ENCODE measurements around the gene KLK14.

The KLK14 gene

GRCh38 chr19:51097166-51097738 is 14.6 kb upstream of the KLK14 start:
- peak; percentile 85 for DNase-seq (ENCODE audit: low spot score)
- in situ Hi-C loops (cut with MboI; ENCODE audit: low sequenced_read_pairs, unreplicated experiment): no loop called here
- TF ChIP-seq CTCF (IDR thresholded peaks at IDR 0.05; ENCODE audit: borderline replicate concordance, control extremely low read depth, extremely low read depth, insufficient read depth, missing control alignments): peak; percentile 70

DNA sequence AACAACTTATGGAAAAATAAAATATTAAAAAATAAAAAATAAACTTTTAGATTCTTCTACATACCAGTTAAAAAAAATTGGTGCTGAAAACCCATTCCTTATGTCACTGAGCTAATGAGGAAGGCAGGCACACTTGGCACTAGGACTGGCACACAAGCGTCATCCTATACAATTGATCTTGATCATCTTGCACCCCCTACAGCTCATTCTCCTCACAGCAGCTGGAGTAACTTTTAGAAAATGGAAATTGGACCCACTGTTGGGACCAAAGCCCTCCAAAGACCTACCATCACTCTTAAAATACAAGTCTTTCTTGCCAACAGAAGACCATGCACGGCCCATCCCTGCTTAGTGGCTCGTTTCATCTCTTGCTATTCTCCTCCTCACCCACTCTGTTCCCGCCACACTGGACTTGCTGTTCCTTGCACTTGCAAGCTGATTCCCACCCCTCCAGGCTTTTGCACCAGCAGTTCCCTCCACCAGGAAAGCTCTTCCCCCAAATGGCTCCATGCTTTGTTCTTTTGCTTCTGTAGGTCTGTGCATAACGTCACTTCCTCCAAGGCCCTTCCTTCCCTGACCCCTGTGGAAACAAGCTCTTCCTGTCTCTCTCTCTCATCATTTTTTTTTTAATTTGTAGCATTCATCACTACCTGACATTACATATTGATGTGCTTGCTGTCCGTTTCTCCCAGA is 13.9 kb upstream of the KLK14 start:
- no peak for TF ChIP-seq CTCF (IDR thresholded peaks at IDR 0.05; ENCODE audit: borderline replicate concordance, control extremely low read depth, extremely low read depth, insufficient read depth, missing control alignments)
- DNase-seq (ENCODE audit: low spot score): no peak
- in situ Hi-C loops (cut with MboI; ENCODE audit: low sequenced_read_pairs, unreplicated experiment): no loop called here

- peak; percentile 47 for TF ChIP-seq CTCF (IDR thresholded peaks at IDR 0.05; ENCODE audit: borderline replicate concordance, control extremely low read depth, extremely low read depth, insufficient read depth, missing control alignments)
- in situ Hi-C loops (cut with MboI; ENCODE audit: low sequenced_read_pairs, unreplicated experiment): no loop called here
- peak; percentile 80 for DNase-seq (ENCODE audit: low spot score)
Observed at GRCh38 chr19:51094696-51095279, 12.1 kb upstream of the KLK14 start.

DNA sequence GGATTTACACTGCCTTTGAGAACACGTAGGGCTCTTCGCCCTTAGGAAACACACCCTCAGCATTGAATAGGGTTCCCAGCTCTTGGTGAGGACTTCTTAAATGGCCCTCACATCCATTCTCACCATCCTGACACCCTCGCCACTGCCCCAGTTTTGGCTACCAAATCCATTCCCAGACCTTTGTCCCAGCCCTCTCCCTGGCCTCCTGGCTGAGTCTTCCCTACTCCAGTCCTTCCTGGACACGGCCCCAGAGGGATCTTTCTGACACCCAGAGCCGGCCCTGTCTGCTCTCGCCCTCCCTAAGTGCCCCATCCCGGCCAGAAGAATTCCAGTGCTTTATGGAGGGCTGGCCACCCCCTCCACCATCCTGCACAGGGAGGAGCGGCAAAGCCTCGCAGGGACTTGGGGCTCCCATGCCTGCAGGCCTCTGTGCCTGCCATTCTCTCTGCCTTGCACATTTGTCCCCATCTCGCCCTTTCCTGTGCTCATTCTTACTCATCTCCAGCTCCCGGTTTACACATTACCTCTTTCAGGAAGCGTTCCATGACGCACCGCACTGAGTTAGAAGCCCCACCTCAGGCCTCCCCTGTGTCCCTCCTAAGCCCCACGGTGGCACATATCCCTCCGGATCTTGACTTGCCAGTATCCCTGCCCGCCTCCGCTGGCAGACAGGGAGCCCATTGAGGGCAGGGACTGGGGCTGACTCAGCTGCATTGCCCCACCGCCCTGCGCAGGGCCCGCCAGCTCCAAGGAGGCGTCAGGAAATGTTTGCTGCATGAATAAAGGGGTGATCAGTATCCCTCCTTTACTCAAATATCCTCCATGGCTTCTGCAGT is 11.0 kb upstream of the KLK14 start:
- DNase-seq (ENCODE audit: low spot score): no peak
- TF ChIP-seq CTCF (IDR thresholded peaks at IDR 0.05; ENCODE audit: borderline replicate concordance, control extremely low read depth, extremely low read depth, insufficient read depth, missing control alignments): no peak
- in situ Hi-C loops (cut with MboI; ENCODE audit: low sequenced_read_pairs, unreplicated experiment): no loop called here

- in situ Hi-C loops (cut with MboI; ENCODE audit: low sequenced_read_pairs, unreplicated experiment): no loop called here
- no peak for DNase-seq (ENCODE audit: low spot score)
- TF ChIP-seq CTCF (IDR thresholded peaks at IDR 0.05; ENCODE audit: borderline replicate concordance, control extremely low read depth, extremely low read depth, insufficient read depth, missing control alignments): no peak
Observed at GRCh38 chr19:51093101-51093500, 10.4 kb upstream of the KLK14 start.

Measured in GM13976 (cell line).